B cell (primary cell): ENCODE measurements around the gene CTIF. TPM values are rescaled to one million over a fixed set of nuclear protein-coding genes. Genes with fewer than 3 reads are reported as not detected.

ENCODE experiments used
- ATAC-seq: fragments of 200-7000 bp; cut with Tn5 transposase; one replicate; pipeline ENCODE4 v1.10.0; 2021; ENCODE audit warnings: low read depth, mild to moderate bottlenecking, moderate number of reproducible peaks, moderate library complexity
- CTCF ChIA-PET: fragments of 350-600 bp; sonication (Branson Sonifier 250); formaldehyde crosslinking; loops from one replicate; lab custom pipeline; 2021; ENCODE audit warnings: antibody characterized with exemption, inconsistent platforms; lab: Charles Lee
- POLR2A ChIA-PET: fragments of 350-600 bp; sonication (Branson Sonifier 250); formaldehyde crosslinking; loops from one replicate; lab custom pipeline; 2021; ENCODE audit warnings: antibody characterized with exemption; lab: Charles Lee
- DNase-seq: peaks from one replicate; pipeline ENCODE4 v3.0.0; 2013
- H2AFZ ChIP-seq: 2 replicates; pipeline ENCODE4 v1.6.1; 2012; ENCODE audit warnings: mild to moderate bottlenecking, low read depth, low read length; ENCODE audit not compliant: insufficient read depth, poor library complexity, severe bottlenecking
- H3K27ac ChIP-seq, 2 donors: 1 replicate in 1 of 2; 2 replicates in 1 of 2; pipeline ENCODE4 v1.5.1; 2012 to 2013; ENCODE audit warnings: low read length in 2 of 2, mild to moderate bottlenecking in 2 of 2, moderate library complexity in 1 of 2
- H3K27me3 ChIP-seq, 4 experiments: fragments of 200-600 bp in 1 of 4; sonication (generic) in 1 of 4; replicated peaks in 1 of 4; 1 replicate in 2 of 4; 2 replicates in 2 of 4; pipeline versions ENCODE4 v1.6.1 to v1.7.0; 2013 to 2016; ENCODE audit warnings: low read length in 3 of 4, mild to moderate bottlenecking in 2 of 4, mixed read lengths in 1 of 4, moderate library complexity in 1 of 4; ENCODE audit not compliant: insufficient read depth in 4 of 4, control insufficient read depth in 3 of 4; ENCODE audit errors: control extremely low read depth in 1 of 4
- H3K36me3 ChIP-seq, 2 experiments: replicated peaks in 1 of 2; 1 replicate in 1 of 2; 2 replicates in 1 of 2; pipeline versions ENCODE4 v1.6.1 to v1.7.1; 2013; ENCODE audit warnings: low read length in 1 of 2; ENCODE audit not compliant: insufficient read depth in 2 of 2, control insufficient read depth in 1 of 2; ENCODE audit errors: control extremely low read depth in 1 of 2, extremely low read depth in 1 of 2
- H3K4me1 ChIP-seq, 2 donors: fragments of 200-600 bp in 1 of 2; sonication (generic) in 1 of 2; 1 replicate in 1 of 2; 2 replicates in 1 of 2; pipeline versions ENCODE4 v1.5.1 to v1.6.1; 2013 to 2017; ENCODE audit warnings: low read length in 2 of 2; ENCODE audit not compliant: control insufficient read depth in 2 of 2, insufficient read depth in 2 of 2
- H3K4me2 ChIP-seq: replicated peaks from 2 replicates; pipeline ENCODE3; 2012; ENCODE audit warnings: mild to moderate bottlenecking, low read depth, low read length; ENCODE audit not compliant: poor library complexity, severe bottlenecking
- H3K4me3 ChIP-seq, 5 experiments: fragments of 200-600 bp in 1 of 5; sonication (generic) in 1 of 5; 1 replicate in 3 of 5; 2 replicates in 2 of 5; pipeline versions ENCODE4 v1.5.1 to v1.7.0; 2011 to 2016; ENCODE audit warnings: low read length in 4 of 5, mild to moderate bottlenecking in 4 of 5, low read depth in 2 of 5, control low read depth in 1 of 5, moderate library complexity in 1 of 5; ENCODE audit not compliant: insufficient read depth in 1 of 5; ENCODE audit errors: control extremely low read depth in 1 of 5, extremely low read depth in 1 of 5
- H3K79me2 ChIP-seq: fragments of 200-600 bp; sonication (generic); one replicate; pipeline ENCODE4 v1.6.0; 2016; ENCODE audit warnings: low read length; ENCODE audit not compliant: control insufficient read depth, insufficient read depth
- H3K9ac ChIP-seq: fragments of 200-600 bp; sonication (generic); 2 replicates; pipeline ENCODE4 v1.6.1; 2017; ENCODE audit warnings: mild to moderate bottlenecking, low read length, moderate library complexity
- H3K9me3 ChIP-seq, 3 donors: one replicate each; pipeline versions ENCODE4 v1.6.1 to v1.7.1; 2013; ENCODE audit warnings: low read length in 2 of 3; ENCODE audit not compliant: control insufficient read depth in 2 of 3, insufficient read depth in 1 of 3; ENCODE audit errors: control extremely low read depth in 1 of 3
- H4K20me1 ChIP-seq: 2 replicates; pipeline ENCODE4 v1.6.0; 2012; ENCODE audit warnings: mild to moderate bottlenecking, low read length; ENCODE audit not compliant: insufficient read depth, control insufficient read depth, poor library complexity, severe bottlenecking
- H3K27ac Mint-ChIP-seq: one replicate; pipeline ENCODE4 v1.8.0; 2021; ENCODE audit warnings: mixed read lengths
- H3K27me3 Mint-ChIP-seq: one replicate; pipeline ENCODE4 v1.8.0; 2021; ENCODE audit warnings: mixed read lengths
- H3K4me1 Mint-ChIP-seq: one replicate; pipeline ENCODE4 v1.8.0; 2021; ENCODE audit warnings: mixed read lengths
- H3K4me3 Mint-ChIP-seq: one replicate; pipeline ENCODE4 v1.8.0; 2021; ENCODE audit warnings: mixed read lengths
- H3K9me3 Mint-ChIP-seq: one replicate; pipeline ENCODE4 v1.8.0; 2022; ENCODE audit warnings: mixed read lengths; ENCODE audit not compliant: insufficient read depth
- EZH2 ChIP-seq: IDR thresholded peaks from 2 replicates; pipeline ENCODE4 v1.6.1; 2012; ENCODE audit warnings: borderline replicate concordance, low read depth, mild to moderate bottlenecking, moderate library complexity, low read length; ENCODE audit not compliant: insufficient read depth, poor library complexity, severe bottlenecking
- WGBS: methylation state at CpG from one replicate; pipeline ENCODE4 v1.1.5; 2013; ENCODE audit warnings: missing lambda C conversion rate; ENCODE audit not compliant: insufficient coverage; 5-methylcytosine and 5-hydroxymethylcytosine counted together
- intact Hi-C: fragments of 100-400 bp; cut with micrococcal nuclease; formaldehyde crosslinking; loops from one replicate; pipeline ENCODE4 v1.10.0; 2022
- polyA plus RNA-seq: library from polyadenylated mRNA; depleted of rRNA; stranded (reverse); fragments of >200 nt; gene quantifications from 2 replicates; pipeline ENCODE4 v1.2.3, GENCODE V29; 2012
- total RNA-seq, 2 donors: library from RNA; stranded (reverse); fragments of 120-200 nt in 1 of 2; gene quantifications; 1 replicate in 1 of 2; 2 replicates in 1 of 2; pipeline versions ENCODE4 v1.2.3 to v1.2.4, GENCODE V29; 2013 to 2022
- TF ChIP-seq, protein P1 (sequence below): fragments of 200-600 bp; IDR thresholded peaks from one replicate; pipeline ENCODE4 v1.8.0; 2022; ENCODE audit warnings: antibody characterized with exemption, mild to moderate bottlenecking

CTIF gene
- total and polyA plus RNA-seq, 2 donors (not counting 1 experiment from before 2014, with no cell fraction given), result 3.6 to 16.2 TPM

DNA sequence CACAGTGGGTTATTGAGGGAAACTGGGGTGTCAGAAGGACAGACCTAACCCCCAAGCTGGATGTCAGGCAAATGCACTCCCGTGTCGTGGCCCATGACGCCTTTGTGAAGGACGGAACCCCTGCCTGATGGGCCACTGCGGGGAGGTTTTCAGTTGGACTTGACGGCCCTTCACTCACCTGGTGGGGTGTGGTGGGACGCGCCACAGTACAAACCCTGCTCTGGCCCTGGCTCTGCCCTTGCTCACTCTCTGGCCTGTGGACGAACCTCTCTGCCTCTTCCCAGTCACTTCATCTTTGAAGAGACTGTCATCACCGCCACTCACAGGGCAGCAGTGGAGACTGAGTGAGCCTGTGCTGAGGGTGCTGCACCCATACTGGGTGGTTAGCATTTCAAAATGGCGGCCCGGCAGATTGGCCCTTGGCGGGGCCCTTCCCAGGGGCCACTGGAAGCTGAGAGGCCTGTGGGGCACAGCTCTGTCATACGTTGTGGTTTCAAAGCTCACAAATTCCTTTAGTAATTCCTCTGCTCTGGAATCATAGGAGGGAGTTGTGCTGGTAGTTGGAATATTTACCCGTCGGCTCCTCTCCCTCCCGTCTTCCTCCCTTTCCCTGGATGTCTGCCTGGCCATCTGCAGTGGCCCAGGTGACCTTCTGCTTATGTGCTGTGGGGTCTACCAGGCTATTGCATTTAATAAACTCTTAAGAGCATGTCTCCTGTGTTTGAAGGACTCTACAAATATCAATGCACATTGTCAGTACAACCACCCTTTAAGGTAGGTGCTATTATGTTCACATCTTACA lies 200.6 kb downstream of the CTIF start:
- H3K4me1 Mint-ChIP-seq, result peaks cover 2% of the 10 kb centered on the region
- Histone ChIP-seq H4K20me1 (no peaks in the 10 kb centered on the region), H3K4me1 (no peaks in the 10 kb centered on the region), H3K4me2 (no peak overlapping the region), H3K27me3 (no peaks in the 10 kb centered on the region), H3K36me3 (no peaks in the 10 kb centered on the region), H3K9me3 (no peaks in the 10 kb centered on the region), H3K4me3 (no peak overlapping the region), H3K27ac (no peak overlapping the region), H2AFZ (no peak overlapping the region), H3K9ac (no peak overlapping the region), H3K79me2 (no peaks in the 10 kb centered on the region)
- WGBS, result 97% methylated on average over 10 of the region's 17 CpGs
- CTCF ChIA-PET, result no interaction called here
- H3K4me3 Mint-ChIP-seq, result no peak overlapping the region
- POLR2A ChIA-PET, result no interaction called here
- ATAC-seq, result no peak
- intact Hi-C loops, result no loop called here
- no peak for TF ChIP-seq EZH2
- TF ChIP-seq, protein P1, sequence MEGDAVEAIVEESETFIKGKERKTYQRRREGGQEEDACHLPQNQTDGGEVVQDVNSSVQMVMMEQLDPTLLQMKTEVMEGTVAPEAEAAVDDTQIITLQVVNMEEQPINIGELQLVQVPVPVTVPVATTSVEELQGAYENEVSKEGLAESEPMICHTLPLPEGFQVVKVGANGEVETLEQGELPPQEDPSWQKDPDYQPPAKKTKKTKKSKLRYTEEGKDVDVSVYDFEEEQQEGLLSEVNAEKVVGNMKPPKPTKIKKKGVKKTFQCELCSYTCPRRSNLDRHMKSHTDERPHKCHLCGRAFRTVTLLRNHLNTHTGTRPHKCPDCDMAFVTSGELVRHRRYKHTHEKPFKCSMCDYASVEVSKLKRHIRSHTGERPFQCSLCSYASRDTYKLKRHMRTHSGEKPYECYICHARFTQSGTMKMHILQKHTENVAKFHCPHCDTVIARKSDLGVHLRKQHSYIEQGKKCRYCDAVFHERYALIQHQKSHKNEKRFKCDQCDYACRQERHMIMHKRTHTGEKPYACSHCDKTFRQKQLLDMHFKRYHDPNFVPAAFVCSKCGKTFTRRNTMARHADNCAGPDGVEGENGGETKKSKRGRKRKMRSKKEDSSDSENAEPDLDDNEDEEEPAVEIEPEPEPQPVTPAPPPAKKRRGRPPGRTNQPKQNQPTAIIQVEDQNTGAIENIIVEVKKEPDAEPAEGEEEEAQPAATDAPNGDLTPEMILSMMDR, result no peak
- H3K9me3 Mint-ChIP-seq, result no peaks in the 10 kb centered on the region
- no peak for DNase-seq
- no peak overlapping the region for H3K27ac Mint-ChIP-seq
- no peaks in the 10 kb centered on the region for H3K27me3 Mint-ChIP-seq

DNA sequence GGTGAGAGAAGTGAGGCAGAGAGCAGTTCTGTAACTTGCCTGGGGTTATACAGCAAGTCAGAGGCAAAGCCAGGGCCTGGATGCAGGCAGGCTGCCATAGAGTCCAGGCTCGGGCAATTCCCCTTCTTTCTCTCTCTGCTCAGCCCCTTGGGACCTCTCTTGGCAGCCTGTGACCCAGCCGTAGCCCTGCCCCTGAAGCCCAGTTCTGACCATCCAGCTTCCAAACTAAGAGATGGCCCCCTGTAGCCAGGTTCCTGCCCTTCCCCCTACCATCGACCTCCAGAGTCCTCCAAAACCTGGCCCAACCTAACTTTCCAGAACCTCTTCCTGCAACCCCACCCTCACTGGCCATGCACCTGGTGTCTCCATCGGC lies 201.2 kb downstream of the CTIF start:
- Histone ChIP-seq H3K4me2 (no peak overlapping the region), H4K20me1 (no peaks in the 10 kb centered on the region), H2AFZ (no peak overlapping the region), H3K36me3 (no peaks in the 10 kb centered on the region), H3K27ac (no peak overlapping the region), H3K4me3 (no peak overlapping the region), H3K79me2 (no peaks in the 10 kb centered on the region), H3K9me3 (no peaks in the 10 kb centered on the region), H3K27me3 (no peaks in the 10 kb centered on the region), H3K9ac (no peak overlapping the region), H3K4me1 (no peaks in the 10 kb centered on the region)
- Mint-ChIP-seq H3K27ac (no peak overlapping the region), H3K4me3 (no peak overlapping the region), H3K9me3 (no peaks in the 10 kb centered on the region), H3K4me1 (peaks cover 2% of the 10 kb centered on the region), H3K27me3 (no peaks in the 10 kb centered on the region)
- ChIA-PET CTCF (no interaction called here), POLR2A (no interaction called here)
- no peak for ATAC-seq
- WGBS, result 88% methylated on average over 4 of the region's 4 CpGs
- intact Hi-C loops, result no loop called here
- DNase-seq, result no peak
- no peak for TF ChIP-seq EZH2
- TF ChIP-seq, protein P1, result no peak
